Right lobe of liver (tissue), 6 donors: ENCODE data around the gene OR7D4. TPM values are rescaled to one million over a fixed set of nuclear protein-coding genes. Genes with fewer than 3 reads are reported as not detected.
A peak's percentile ranks its signal among the peaks of the same experiment; 100 is the strongest.
"Not testable (repeated sequence)": the region's sequence is repeated elsewhere in the genome, so short reads cannot be mapped to it uniquely, and the experiment has no call there.

Experiments
- ATAC-seq, 4 donors: fragments of 200-7000 bp; cut with Tn5 transposase; one replicate each; pipeline ENCODE4 v1.9.1; 2020; ENCODE audit warnings: mild to moderate bottlenecking in 4 of 4, moderate library complexity in 4 of 4
- DNase-seq, 3 donors: peaks; one replicate each; pipeline ENCODE4 v3.0.0-alpha.2; 2020
- H3K27ac ChIP-seq, 3 donors: fragments of 200-600 bp; one replicate each; pipeline ENCODE4 v1.8.0; 2022
- H3K27me3 ChIP-seq, 2 donors: fragments of 200-600 bp; one replicate each; pipeline ENCODE4 v1.8.0; 2022
- H3K36me3 ChIP-seq, 4 donors: fragments of 200-600 bp; sonication (generic) in 1 of 4; one replicate each; pipeline versions ENCODE4 v1.5.1 to v1.8.0; 2017 to 2022; ENCODE audit warnings: control low read depth in 1 of 4
- H3K4me1 ChIP-seq, 4 donors: fragments of 200-600 bp; sonication (generic) in 1 of 4; one replicate each; pipeline versions ENCODE4 v1.5.1 to v1.8.0; 2017 to 2022; ENCODE audit warnings: control low read depth in 1 of 4
- H3K4me3 ChIP-seq, 3 donors: fragments of 200-600 bp; one replicate each; pipeline ENCODE4 v1.8.0; 2022
- H3K9me3 ChIP-seq, 4 donors: fragments of 200-600 bp; sonication (generic) in 1 of 4; one replicate each; pipeline versions ENCODE4 v1.5.1 to v1.8.0; 2017 to 2022; ENCODE audit warnings: control low read depth in 1 of 4
- CTCF ChIP-seq, 4 donors: fragments of 200-600 bp in 3 of 4; fragments of 450-650 bp in 1 of 4; IDR thresholded peaks; one replicate each; pipeline versions ENCODE4 v1.5.1 to v1.8.0; 2016 to 2022; ENCODE audit warnings: antibody characterized with exemption in 4 of 4, mild to moderate bottlenecking in 2 of 4
- POLR2A ChIP-seq: fragments of 450-650 bp; IDR thresholded peaks from one replicate; pipeline ENCODE4 v1.6.1; 2017; ENCODE audit warnings: antibody characterized with exemption, mild to moderate bottlenecking
- WGBS: methylation state at CpG from one replicate; pipeline ENCODE4 v1.1.6; 2018; ENCODE audit warnings: low coverage, low lambda C conversion rate; ENCODE audit not compliant: insufficient coverage; ENCODE audit errors: missing lambda C conversion rate; 5-methylcytosine and 5-hydroxymethylcytosine counted together
- intact Hi-C, 2 donors: fragments of 100-400 bp; cut with DNase I; formaldehyde crosslinking; loops; one replicate each; pipeline versions ENCODE4 v1.11.2 to v1.14.1; 2022
- long read RNA-seq: library from polyadenylated mRNA; unstranded; transcript quantifications from one replicate; pipeline ENCODE4 v2.0.0, GENCODE V29; 2019
- total RNA-seq, 6 experiments: library from RNA; depleted of rRNA in 2 of 6; stranded (reverse); fragments of >200 nt in 2 of 6; fragmentation: NEBNext Ultra II Directional in 3 of 6; extraction: Animal tissue kit (Norgen Biotek cat#: 25700) in 3 of 6; gene quantifications; one replicate each; pipeline versions ENCODE4 v1.1.0 to v1.2.4, GENCODE V29; 2016 to 2023
- donor health status: DM: no; HTN: yes; CAD: no.
- donor health status: DM: no; HTN: no; CAD: no.
- donor health status: DM: no; HTN: no; CAD: no.
- donor health status: DM: no; HTN: yes; CAD: no.
- donor health status: DM: no; HTN: yes; CAD: no.

The OR7D4 gene
- not detected for total RNA-seq
- long read RNA-seq = 0 reads

DNA sequence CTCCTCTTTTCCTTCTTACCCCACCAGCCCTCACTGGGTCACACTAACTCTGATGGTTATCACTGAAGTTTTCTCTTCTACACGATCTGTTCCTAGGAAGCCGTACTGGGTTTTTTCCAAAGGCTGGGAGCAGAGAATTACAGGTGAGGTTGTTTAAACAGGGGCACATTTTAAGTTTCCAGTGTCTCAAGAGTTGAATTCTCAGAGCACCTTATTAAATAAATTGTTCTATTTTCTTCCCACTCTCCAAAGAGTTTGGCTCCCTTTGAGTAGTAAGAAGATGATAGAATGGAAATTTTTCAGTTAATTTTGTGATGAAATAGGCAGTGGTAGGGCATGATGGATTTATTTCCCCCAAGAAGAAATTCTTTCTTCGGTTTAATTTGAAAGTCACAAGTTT is at the start of gene OR7D4:
OR7D4 (minus strand) TSS at position 101 of the 400 bp plus-strand sequence. CDS start 4,752 bp downstream, outside the sequence.
- ATAC-seq (no peak), DNase-seq (no peak)
- Histone ChIP-seq H3K9me3 (peaks cover 0 to 6% (median 0%) of the 10 kb centered on the region in 4 donors), H3K36me3 (no peaks in the 10 kb centered on the region), H3K27me3 (no peaks in the 10 kb centered on the region), H3K27ac (no peak within 1 kb of the TSS), H3K4me1 (no peaks in the 10 kb centered on the region), H3K4me3 (no peak within 1 kb of the TSS)
- WGBS = 48% methylated on average over 3 of the region's 3 CpGs
- intact Hi-C loops = no loop called here
- TF ChIP-seq CTCF (IDR thresholded peaks at IDR 0.05) (no peak), POLR2A (no peak)

- DNase-seq = no peak
- no peak overlapping the region for H3K4me3 ChIP-seq
- no peak for TF ChIP-seq POLR2A
- TF ChIP-seq CTCF (IDR thresholded peaks at IDR 0.05) = no peak
- no peaks in the 10 kb centered on the region for H3K36me3 ChIP-seq
- no peak for ATAC-seq
- intact Hi-C loops = no loop called here
- H3K4me1 ChIP-seq = no peaks in the 10 kb centered on the region
- WGBS = 46% methylated on average over 4 of the region's 5 CpGs
- H3K9me3 ChIP-seq = peaks cover 0 to 4% (median 0%) of the 10 kb centered on the region in 4 donors
- no peak overlapping the region for H3K27ac ChIP-seq
- H3K27me3 ChIP-seq = no peaks in the 10 kb centered on the region
Measured at GRCh38 chr19:9251236-9251635, 31.8 kb upstream of the OR7D4 start.

DNA sequence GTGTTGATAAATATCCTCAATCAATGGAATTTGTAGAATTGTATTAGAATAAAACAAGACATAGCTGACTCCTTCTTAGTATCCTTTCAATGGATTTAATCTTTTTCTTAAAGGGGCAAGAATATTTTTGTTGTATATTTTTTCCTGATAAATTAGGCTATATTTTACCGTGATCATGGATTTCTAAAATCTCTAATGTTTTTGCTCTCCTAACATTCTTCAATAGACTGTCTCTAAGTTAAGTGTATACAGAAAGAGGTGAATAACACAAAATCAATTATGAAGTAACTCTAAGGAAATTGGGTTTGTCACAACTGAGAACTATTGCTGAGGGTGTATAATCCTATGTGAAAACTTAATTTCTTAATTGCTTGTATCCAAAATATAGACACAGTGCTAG is 31.2 kb upstream of the OR7D4 start, which contains the start of gene OR7E24:
OR7E24 (plus strand) TSS at position 301 of the 400 bp plus-strand sequence. CDS start 114 bp downstream, outside the sequence.
- Histone ChIP-seq H3K27ac (no peak within 1 kb of the TSS), H3K4me3 (no peak within 1 kb of the TSS), H3K4me1 (no peaks in the 10 kb centered on the region), H3K9me3 (no peaks in the 10 kb centered on the region), H3K27me3 (no peaks in the 10 kb centered on the region), H3K36me3 (no peaks in the 10 kb centered on the region)
- no peak for ATAC-seq
- intact Hi-C loops = no loop called here
- TF ChIP-seq POLR2A (no peak), CTCF (IDR thresholded peaks at IDR 0.05) (no peak)
- WGBS = 38% methylated on average over 1 of the region's 1 CpG
- DNase-seq = no peak

DNA sequence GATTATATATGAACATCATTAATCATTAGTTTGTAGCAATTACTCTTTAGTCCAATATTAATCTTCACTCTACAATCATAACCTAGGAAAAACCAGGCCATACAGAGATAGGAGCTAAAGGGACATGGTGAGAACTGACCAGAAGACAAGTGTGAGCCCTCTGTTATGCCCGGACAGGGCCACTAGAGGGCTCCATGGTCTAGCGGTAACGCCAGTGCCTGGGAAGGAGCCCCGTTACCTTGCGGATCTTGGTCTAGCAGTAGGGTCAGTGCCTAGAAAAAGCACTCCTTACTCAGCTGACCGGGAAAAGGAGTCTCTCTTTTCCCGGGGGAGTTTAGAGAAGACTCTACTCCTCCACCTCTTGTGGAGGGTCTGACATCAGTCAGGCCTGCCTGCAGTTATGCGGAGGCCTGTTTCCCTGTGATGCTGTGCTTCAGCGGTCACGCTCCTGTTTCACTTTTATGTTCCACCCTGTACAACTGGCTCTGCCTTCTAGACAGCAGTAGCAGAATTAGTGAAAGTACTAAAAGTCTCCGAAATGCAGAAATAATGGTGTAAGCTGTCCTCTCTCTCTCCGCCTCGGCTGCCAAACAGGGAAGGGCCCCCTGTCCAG is 13.8 kb downstream of the OR7D4 start:
- WGBS = 18% methylated on average over 10 of the region's 13 CpGs
- ATAC-seq = peak; percentile 70 to 83 (median 80)
- Histone ChIP-seq H3K27ac (no peak overlapping the region), H3K4me3 (peak overlapping the region in 1 of 3 donors; percentile 30), H3K9me3 (no peaks in the 10 kb centered on the region), H3K27me3 (no peaks in the 10 kb centered on the region), H3K36me3 (no peaks in the 10 kb centered on the region), H3K4me1 (no peaks in the 10 kb centered on the region)
- intact Hi-C loops = no loop called here
- no peak for TF ChIP-seq POLR2A
- peak; percentile 73 to 95 (median 92) for TF ChIP-seq CTCF (IDR thresholded peaks at IDR 0.05)
- peak; percentile 71 to 74 (median 72) for DNase-seq

DNA sequence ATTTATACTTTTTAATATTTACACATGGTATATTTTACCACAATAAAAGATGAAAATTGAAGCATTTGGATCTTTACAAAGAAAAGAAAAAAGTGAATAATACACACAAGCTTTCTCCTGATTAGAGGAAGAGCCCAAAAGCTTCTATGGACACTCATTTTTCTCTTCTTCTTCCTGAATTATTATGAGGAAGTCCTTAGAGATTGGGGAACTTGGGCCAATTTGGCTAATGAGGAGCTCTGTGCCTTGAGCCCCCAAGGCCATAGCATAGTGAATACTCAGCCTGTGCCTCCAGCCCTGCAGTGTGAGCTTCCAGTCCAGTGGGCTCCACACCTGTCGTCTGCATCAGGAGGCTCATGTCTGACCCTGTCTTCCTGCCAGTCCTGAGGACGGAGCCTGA is 21.3 kb downstream of the OR7D4 start:
- H3K9me3 ChIP-seq, intact Hi-C loops, ATAC-seq, H3K4me1 ChIP-seq, DNase-seq, H3K27ac ChIP-seq, H3K4me3 ChIP-seq, H3K27me3 ChIP-seq, H3K36me3 ChIP-seq: not testable (repeated sequence)
- no CpG with 5 or more reads among the region's 2 CpGs for WGBS
